NCI-H2227 treated with DMSO at 0.1 percent for 48 hours (cell line): ENCODE measurements around the gene SNX7.

Source experiments
- DNase-seq: peaks from one replicate; lab custom pipeline; 2025; lab: John Stamatoyannopoulos, UW

The SNX7 gene

DNA sequence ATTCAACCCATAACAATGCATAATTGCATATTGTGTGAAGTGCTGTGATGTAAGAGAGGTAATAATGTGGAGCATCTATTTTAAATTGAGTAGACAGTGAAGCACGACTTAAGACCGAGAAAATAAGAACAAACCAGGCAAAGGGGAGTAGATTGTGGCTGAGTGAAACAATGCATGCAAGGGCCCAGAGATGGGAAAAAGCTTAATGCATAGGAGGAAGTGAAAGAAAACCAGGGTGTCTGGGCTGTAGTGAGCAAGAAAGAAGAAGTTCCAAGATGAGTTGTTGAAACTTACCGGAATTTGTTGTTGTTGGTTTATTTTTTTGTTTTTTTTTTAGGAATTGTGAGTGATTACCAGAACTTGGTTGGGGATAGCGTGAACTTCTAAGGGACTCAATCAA, 104.7 kb downstream of the SNX7 start:
- DNase-seq, result no peak

DNA sequence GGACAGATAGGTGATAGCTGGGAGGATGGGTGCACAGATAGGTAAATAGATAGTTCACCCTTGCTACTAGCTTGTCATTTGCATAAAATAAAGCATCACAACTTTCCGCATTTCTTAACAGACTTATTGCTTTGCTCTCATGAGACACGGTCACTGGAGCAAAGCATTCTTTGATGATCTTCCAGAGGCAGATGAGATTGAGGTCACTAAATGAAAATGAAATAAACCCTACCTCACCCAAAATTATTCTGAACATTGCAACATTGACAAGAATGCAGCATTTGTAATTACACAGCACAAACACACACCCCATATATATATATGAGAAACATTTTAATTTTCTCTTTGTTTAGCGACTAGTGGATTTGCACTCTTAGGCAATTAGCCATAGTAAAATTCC, 107.6 kb downstream of the SNX7 start:
- no peak for DNase-seq

DNA sequence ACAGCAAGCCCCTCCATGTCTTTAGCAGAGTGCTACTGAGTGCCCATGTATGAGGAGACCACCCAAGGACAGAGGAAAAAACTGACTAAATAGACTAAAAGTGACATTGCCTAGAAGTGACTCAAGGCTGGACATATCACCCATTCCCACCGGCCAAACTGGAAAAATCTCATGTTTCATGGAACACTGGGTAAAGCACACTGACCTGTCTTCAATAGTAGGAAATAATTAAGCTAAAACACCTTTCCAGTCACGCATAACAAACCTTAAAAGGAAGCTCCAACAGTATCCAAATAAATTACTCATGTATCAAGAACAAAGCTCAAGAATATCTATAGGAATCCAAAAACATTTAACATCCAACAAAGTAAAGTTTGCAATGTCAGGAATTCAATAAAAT, 120.4 kb downstream of the SNX7 start:
- DNase-seq, result no peak

DNA sequence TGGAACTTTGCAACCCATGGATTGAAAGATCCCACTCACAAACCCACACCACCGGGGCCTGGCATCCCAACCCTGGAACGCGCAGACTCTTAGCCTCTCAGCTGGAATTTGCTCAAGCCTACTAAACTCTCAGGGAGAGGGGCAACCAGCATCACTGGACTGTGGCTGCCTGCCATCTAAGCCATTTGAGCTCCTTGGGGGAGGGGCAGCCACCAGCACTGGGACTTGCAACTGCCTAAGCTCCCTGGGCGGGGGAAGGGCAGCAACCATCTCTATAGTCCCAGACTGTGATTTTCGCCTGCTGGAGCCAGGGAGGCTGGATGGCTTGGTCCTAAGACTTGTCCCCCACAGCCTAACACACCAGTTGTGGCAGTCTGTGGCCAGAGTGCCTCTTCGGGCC, 122.3 kb downstream of the SNX7 start:
- DNase-seq, result no peak

DNA sequence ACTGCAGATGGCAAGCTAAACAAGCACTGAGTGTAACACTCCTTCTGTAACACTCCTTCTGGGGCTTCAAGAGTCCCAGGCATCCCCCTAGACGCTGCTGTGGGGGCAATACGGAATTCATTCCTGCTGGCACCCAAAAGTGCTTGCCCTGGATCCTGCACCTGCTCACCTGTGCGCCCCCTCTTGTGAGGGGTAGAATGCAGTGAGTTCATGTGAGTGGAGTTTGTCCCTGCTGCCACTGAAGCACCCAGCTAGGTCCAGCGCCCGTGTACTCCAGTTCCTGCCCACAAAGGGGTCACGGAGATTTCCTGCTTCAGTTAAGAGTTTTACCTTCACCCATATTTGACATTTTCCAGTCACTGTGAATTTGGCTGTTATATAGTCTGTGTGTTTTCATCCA, 130.0 kb downstream of the SNX7 start:
- no peak for DNase-seq

DNA sequence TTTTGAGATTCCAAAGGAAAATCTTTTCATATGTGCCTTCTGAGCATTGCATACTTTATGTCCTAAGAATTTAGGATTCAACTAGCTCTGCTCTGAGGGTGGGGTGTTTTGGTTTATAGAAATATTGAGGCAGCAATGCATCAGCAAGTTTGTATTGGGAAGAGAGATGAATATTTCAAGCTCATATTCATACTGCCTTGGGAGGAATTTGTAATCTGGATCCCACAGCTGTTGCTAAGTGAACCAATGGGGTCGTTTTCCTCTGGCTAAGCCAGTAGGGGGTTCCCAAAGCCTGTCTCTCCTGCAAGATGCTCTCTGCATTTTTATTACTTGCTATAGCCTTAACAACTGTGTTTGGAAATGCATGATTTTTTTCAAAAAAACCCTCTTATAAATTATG, 130.6 kb downstream of the SNX7 start:
- DNase-seq, result no peak

DNA sequence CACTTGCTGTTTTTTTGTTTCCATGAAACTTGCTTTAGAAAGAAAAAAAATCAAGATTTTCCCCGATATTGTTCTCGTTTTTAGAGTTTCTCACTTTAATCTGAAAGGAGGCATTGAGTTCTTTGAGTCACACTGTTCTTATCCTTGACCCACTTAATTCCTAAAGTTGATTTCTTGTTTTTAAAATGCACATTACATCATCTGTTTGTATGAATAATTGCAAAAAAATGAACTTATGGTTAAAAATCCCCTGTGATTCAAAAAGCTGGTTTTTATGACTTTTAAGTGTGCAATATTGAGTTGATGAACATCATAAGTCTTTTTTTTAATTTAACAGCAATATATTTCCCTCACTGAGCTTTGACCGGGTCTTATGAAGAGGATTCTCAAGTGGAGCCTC, 131.6 kb downstream of the SNX7 start:
- DNase-seq, result no peak

DNA sequence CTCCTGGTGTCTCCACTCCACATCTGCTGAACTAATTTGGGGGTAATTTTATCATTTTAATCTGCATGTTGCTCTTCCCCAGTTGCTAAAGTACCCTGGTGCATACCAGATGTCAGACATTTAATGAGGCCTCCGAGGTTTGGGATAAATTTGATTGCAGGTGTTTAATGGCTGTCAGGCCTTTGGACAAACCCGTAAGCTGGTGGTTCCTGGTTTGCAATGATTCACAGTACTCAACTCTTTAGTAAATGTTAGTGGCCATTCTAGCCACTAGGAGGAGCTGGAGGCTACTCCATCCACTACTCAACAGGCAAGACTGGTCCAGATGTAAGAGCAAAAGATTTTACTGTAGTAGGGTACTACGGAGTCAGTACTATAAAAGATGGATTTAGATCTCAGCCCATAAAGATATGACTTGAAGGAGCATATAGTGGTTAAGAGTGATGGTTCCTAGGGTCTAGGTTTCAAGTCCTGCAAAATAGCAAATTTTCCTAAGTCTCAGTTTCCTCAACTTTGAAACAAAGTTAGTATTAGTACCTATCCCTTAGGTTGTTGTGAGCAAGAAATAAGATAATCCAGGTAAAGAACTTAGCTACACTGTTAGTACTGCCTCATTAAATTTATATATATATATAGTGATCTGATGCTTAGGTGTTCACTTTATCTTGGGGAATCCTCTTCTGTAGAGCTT, 132.8 kb downstream of the SNX7 start:
- peak; percentile 38 for DNase-seq

DNA sequence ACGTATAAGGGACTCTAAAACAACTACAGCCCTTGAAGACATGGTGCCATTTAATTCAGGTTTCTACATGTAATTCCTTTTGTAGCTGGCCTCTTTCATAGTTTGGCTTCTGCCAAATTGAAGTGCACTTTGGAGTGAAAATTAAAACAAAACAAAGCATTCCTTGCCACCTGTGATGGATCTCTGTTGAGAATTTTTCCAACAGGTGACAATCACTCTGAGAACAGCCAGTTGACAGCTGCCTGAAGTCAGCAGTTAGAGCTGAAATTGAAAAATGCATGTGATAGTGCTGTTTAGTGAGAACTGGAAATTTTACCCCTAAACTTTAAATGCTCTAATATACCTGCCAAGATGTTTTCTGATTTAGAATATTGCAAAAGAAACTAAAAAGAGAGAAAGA, 134.5 kb downstream of the SNX7 start:
- DNase-seq, result no peak

DNA sequence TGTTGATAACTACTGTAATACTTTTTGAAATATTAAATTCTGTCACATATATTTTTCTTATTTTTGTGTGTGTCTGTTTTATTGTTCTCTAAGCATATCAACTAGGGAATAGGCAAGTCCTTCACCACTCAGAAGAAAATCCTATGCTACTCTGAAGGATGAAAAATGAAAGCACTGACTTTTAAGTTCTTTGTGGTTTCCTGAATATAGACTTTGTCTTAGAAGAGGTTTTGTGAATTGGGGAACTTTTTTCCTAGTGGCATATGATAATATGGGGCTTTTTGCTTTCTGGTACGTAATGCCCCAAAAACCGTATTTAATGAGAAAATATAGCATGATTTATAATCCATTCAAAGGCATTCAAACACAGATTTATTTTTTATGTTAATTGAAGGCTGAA, 136.0 kb downstream of the SNX7 start:
- no peak for DNase-seq
